Urothelium cell line (cell line): ENCODE results near the gene TTC4.
A peak's percentile ranks its signal among the peaks of the same experiment; 100 is the strongest.

Experiments used
- DNase-seq: peaks from one replicate; pipeline ENCODE4 v3.0.0; 2011; ENCODE audit warnings: low spot score, mixed read lengths
- FAIRE-seq: peaks from 2 replicates; lab custom pipeline; 2011; peaks lifted over from hg19 to GRCh38; lab: Jason Lieb, UNC

TTC4 gene

DNA sequence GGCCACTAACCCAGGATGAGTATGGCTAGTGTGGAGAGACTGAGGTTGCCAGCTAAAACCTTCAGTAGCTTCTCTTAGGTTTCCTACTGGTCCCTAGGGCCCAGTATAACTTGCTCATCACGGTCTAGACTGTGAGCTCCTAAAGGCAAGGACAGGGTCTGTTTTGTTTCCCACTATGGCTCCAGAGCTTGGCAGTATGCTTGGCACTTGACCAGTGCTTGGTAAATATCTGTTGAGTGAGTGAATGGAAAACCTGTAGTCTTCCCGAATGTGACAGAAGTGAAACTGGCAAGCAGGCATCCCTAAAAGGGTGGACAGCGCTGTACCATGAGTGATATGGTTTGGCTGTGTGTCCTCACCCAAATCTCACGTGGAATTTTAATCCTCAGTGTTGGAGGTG, 61.8 kb downstream of the TTC4 start:
- FAIRE-seq: no peak
- DNase-seq: no peak

DNA sequence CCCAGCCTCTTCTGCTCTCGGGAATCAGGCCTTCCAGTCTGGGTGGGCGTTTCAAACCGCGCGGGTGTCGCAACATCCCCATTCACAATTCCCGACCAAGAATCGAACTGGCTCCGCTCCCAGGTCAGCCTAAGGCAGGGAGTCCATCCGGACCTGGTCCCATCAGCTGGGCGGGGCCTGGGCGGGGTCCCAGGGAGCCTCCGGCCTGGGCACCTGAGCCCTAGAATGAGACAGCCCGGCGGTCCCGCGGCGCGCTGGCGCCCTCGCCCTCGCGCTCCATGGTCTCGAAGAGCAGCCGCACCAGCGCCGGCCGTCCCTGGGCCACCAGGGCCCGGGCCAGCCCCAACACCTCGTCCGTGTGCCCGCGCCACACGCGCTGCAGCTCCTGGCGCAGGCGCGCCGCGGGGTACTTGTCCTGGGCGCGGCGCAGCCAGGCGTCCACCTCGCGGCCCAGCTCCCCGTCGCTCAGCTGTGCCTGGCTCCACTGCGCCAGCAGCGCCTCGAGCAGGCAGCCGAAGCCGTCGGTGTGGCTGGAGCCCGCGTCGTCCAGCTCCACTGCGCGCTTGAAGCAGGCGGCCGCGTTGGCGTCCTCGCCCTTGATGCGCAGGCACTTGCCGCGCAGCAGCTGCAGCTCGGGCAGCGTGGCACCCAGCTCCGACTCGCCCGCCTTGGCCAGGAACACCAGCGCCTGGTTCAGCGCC, 65.5 kb downstream of the TTC4 start:
- FAIRE-seq (no peak), DNase-seq (no peak)

DNA sequence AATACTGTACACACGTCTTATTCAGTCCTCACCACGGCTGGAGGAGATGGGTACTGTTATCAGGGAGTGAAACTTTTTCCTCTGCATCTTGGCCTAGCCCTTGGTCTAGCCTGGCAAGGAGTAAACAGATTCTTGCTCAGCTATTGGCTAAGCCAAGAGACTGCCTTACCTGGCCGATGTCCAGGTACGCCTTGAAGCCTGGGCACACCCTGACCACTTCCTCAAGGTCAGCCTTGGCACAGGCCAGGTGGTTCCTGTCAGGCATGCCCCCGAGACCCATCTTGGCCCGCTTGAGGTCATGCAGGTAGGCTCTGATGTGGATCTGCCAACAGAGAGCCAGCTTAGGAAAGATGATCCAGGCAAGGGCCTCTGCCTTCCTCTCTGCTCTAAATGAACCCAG, 66.5 kb downstream of the TTC4 start:
- no peak for FAIRE-seq

DNA sequence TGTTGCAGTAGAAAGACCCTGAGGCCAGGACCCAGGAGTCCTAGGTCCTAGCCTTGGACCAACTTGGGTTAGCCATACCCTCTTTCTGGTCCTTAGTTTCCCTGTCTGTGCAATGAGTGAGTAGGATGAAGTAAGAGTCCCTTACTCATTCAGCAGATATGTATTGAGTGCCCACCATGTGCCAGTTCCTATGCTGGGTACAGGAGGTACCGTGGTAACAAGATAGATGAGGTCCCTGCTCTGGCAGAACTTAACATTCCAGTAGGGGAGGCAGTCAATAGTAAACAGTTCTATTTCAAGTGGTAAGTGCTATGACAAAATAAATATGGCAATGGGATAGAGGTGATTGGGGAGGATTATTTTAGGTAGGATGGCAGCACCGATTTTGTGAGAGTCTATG, 66.9 kb downstream of the TTC4 start:
- peak; percentile 13 for FAIRE-seq
- no peak for DNase-seq

More for the DNA sequence above, 66.5 kb downstream of the TTC4 start:
- DNase-seq: no peak

DNA sequence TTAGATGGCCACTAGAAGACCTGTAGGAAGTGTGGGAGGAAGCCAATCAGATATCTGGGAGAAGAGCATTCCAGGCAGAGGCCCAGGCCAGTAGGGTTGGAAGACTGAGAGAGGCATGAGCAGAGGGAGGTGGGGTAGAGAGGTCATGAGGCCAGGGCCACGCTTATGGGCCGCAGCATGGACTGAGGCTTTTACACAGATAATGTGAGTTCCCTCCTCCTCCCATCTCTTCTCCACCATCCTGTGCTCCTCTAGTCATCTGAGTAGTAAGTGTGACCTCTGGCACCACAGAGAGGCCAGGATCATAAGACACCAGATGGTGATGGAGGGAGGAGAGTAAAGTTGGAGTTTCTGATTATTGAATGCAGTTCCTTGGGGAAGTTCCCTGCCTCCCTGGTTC, 68.4 kb downstream of the TTC4 start:
- DNase-seq: no peak
- FAIRE-seq: no peak

DNA sequence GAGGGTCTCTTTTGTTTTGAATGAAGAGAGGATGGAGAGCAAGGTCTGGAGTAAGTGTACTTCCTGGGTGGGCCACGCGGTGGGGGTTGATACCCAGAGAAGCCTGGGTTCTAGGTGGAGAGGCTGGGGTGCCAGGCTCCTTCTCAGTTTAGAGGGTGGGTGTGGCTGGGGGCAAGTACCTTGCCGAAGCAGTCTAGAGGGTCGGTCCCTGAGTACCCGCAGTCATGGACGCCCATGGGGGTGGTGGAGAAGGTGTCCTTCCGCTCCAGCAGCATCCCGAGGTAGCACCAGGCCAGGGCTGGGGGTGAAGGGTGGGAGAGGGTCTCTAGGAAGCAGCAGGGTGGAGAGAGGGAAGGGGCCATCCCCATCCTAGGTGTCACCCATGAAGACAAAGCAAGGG, 71.1 kb downstream of the TTC4 start:
- DNase-seq (no peak), FAIRE-seq (no peak)

DNA sequence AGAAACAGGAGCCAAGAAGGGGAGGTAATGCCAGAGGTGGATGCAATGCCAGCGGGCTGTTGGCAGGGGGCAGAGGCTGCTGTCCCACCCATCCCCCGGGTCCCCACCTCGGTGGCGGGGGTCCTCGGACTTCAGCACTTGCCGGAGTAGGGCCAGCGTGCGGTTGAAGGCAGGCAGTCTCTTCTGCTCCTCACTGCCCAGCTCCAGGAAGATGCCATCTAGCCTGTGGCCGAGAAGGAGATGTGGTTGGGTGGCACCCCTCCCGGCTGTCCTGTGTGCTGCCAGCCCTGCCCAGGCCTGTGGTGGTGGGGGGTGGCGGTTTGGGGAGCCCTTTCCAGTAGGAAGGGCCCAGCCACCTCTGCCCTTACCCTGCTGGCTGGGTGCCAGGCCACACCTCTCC, 71.9 kb downstream of the TTC4 start:
- no peak for DNase-seq
- no peak for FAIRE-seq

DNA sequence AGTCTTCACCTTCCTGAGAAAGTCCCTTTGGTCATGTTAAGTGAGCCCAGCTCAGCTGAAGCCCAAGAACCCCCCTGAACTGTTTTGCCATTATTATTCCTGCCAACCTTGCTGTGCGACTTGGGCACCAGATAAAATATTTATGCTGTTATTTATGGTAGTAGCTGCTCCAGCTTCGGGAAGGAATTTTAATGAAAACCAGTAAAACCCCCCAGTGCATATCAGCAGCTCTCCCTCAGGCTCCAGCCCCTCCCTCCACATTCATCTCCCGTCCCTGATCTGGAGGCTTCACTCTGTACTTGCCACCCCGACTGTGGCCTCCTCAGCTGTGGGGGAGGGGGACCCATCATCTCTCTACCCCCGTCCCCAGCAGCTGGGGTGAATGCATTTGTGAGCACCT, 72.8 kb downstream of the TTC4 start:
- no peak for FAIRE-seq

DNA sequence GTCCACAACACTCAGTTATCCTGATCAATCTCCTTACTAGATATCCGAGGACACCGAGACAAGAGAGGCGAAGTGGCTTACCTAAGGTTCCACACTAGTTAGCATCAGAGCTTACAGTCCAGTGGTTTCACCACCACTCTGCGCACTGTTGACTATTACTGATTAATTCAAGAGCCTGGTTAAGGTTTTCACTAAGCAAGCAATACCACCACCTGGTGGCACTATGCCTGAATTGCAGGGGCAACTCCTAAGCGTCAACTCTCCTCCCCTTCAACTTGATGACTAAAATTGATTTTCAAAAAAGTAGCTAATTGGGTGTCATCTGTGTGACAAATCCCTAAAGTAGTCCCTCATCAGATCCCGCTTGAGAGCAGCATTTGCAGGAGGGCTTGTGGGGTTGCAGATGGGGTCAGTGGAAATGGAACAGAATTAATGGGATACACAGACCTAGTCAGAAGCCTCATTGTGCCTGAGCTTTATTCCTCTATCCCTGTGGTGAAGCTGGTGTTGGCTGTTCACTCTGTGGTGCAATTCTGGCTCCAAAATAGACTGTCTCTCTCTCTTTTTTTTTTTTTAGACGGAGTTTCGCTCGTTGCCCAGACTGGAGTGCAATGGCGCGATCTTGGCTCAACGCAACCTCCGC, 76.3 kb downstream of the TTC4 start:
- FAIRE-seq: no peak
- no peak for DNase-seq

More for the DNA sequence above, 72.8 kb downstream of the TTC4 start:
- no peak for DNase-seq
